ENCODE results near the gene LNPEP. TPM values are rescaled to one million over a fixed set of nuclear protein-coding genes. Genes with fewer than 3 reads are reported as not detected.

Gene LNPEP
- total RNA-seq, 1 donor from 2014 or later, result 36.3 TPM

GRCh38 chr5:96969366-96969765, 33.5 kb downstream of the LNPEP start:
- Histone ChIP-seq H3K9ac (ENCODE audit: low read length) (no peak overlapping the region), H3K27ac (ENCODE audit: low read depth, low read length) (no peak overlapping the region)

GRCh38 chr5:96972599-96973334, 36.9 kb downstream of the LNPEP start:
- H3K36me3 ChIP-seq (ENCODE audit: insufficient read depth, low read length), result no peaks in the 10 kb centered on the region
- H3K9ac ChIP-seq (ENCODE audit: low read length), result no peak overlapping the region
- DNase-seq (ENCODE audit: low read depth), result no peak
- peaks cover 36% of the 10 kb centered on the region for H4K20me1 ChIP-seq (ENCODE audit: insufficient read depth, low read length)
- TF ChIP-seq CTCF (IDR thresholded peaks at IDR 0.05; ENCODE audit: insufficient read depth, low read depth, low read length) (no peak), EZH2 (IDR thresholded peaks at IDR 0.05; ENCODE audit: insufficient read depth, low read length) (no peak)
- H3K27me3 Mint-ChIP-seq (ENCODE audit: low read depth, unreplicated experiment), result no peaks in the 10 kb centered on the region
- no peak overlapping the region for H2AFZ ChIP-seq (ENCODE audit: low read depth, low read length)
- no peak overlapping the region for H3K27ac ChIP-seq (ENCODE audit: low read depth, low read length)
- H3K9me3 ChIP-seq (ENCODE audit: insufficient read depth, low read depth, low read length), result no peaks in the 10 kb centered on the region
- peaks cover 41% of the 10 kb centered on the region for H3K4me1 Mint-ChIP-seq (ENCODE audit: low read depth, unreplicated experiment)
- H3K79me2 ChIP-seq (ENCODE audit: insufficient read depth, low read length), result peaks cover 62% of the 10 kb centered on the region
- H3K4me3 ChIP-seq (ENCODE audit: insufficient read depth, low read depth, low read length), result no peak overlapping the region
- no peaks in the 10 kb centered on the region for H3K9me3 Mint-ChIP-seq (ENCODE audit: unreplicated experiment)
- peaks cover 9% of the 10 kb centered on the region for H3K4me1 ChIP-seq (ENCODE audit: insufficient read depth, low read length)
- H3K27me3 ChIP-seq (ENCODE audit: insufficient read depth, low read length), result no peaks in the 10 kb centered on the region
- no peak for FAIRE-seq
- no peak overlapping the region for H3K4me3 Mint-ChIP-seq (ENCODE audit: unreplicated experiment)
- no peak overlapping the region for H3K4me2 ChIP-seq (ENCODE audit: low read length)
- H3K27ac Mint-ChIP-seq (ENCODE audit: unreplicated experiment), result no peak overlapping the region
- H3K36me3 Mint-ChIP-seq (ENCODE audit: low read depth, unreplicated experiment), result no peaks in the 10 kb centered on the region

More at GRCh38 chr5:96969366-96969765, 33.5 kb downstream of the LNPEP start:
- H3K4me3 Mint-ChIP-seq (ENCODE audit: unreplicated experiment), result no peak overlapping the region
- H3K4me1 Mint-ChIP-seq (ENCODE audit: low read depth, unreplicated experiment), result peaks cover 31% of the 10 kb centered on the region
- Histone ChIP-seq H4K20me1 (ENCODE audit: insufficient read depth, low read length) (peaks cover 21% of the 10 kb centered on the region), H3K36me3 (ENCODE audit: insufficient read depth, low read length) (no peaks in the 10 kb centered on the region), H3K4me1 (ENCODE audit: insufficient read depth, low read length) (peaks cover 9% of the 10 kb centered on the region), H3K9me3 (ENCODE audit: insufficient read depth, low read depth, low read length) (no peaks in the 10 kb centered on the region), H3K4me3 (ENCODE audit: insufficient read depth, low read depth, low read length) (no peak overlapping the region), H3K27me3 (ENCODE audit: insufficient read depth, low read length) (no peaks in the 10 kb centered on the region), H3K4me2 (ENCODE audit: low read length) (no peak overlapping the region), H3K79me2 (ENCODE audit: insufficient read depth, low read length) (peaks cover 51% of the 10 kb centered on the region), H2AFZ (ENCODE audit: low read depth, low read length) (no peak overlapping the region)
- no peak for TF ChIP-seq EZH2 (IDR thresholded peaks at IDR 0.05; ENCODE audit: insufficient read depth, low read length)
- TF ChIP-seq CTCF (IDR thresholded peaks at IDR 0.05; ENCODE audit: insufficient read depth, low read depth, low read length), result no peak
- FAIRE-seq (no peak), DNase-seq (ENCODE audit: low read depth) (no peak)
- H3K36me3 Mint-ChIP-seq (ENCODE audit: low read depth, unreplicated experiment), result peaks cover 3% of the 10 kb centered on the region
- no peaks in the 10 kb centered on the region for H3K9me3 Mint-ChIP-seq (ENCODE audit: unreplicated experiment)
- no peaks in the 10 kb centered on the region for H3K27me3 Mint-ChIP-seq (ENCODE audit: low read depth, unreplicated experiment)
- no peak overlapping the region for H3K27ac Mint-ChIP-seq (ENCODE audit: unreplicated experiment)

All from astrocyte (in vitro differentiated cells and primary cell).